Breast epithelium (tissue), 3 donors: ENCODE data around the gene HLA-DQB2.

Experiments used
- POLR2A ChIP-seq: fragments of 450-650 bp; IDR thresholded peaks from one replicate; pipeline ENCODE4 v1.6.1; 2016; ENCODE audit warnings: antibody characterized with exemption, mild to moderate bottlenecking, moderate library complexity
- TF ChIP-seq, protein P1 (sequence below), 3 donors: fragments of 450-650 bp; IDR thresholded peaks; one replicate each; pipeline ENCODE4 v1.5.1; 2016 to 2017; ENCODE audit warnings: antibody characterized with exemption in 3 of 3, mild to moderate bottlenecking in 3 of 3, moderate library complexity in 3 of 3

DNA sequence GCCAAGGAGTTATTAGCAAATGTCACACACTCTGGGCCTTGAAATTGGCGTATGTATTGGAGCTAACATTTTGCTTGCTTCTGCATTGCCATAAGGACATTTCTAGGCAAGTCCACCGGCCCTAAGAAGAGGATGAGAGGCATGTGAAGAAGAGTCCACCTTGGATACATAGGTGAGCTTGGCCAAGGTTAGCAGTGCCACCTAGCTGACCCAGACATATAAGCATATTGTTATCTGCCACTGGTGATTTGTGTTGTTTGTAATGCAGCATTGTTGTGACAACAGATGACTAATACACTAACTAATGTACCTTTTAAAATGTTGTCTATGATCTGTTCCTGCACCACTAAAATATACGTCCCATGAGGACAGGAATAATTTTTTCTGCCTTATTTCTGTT, 46.9 kb downstream of the HLA-DQB2 start:
- TF ChIP-seq, protein P1, sequence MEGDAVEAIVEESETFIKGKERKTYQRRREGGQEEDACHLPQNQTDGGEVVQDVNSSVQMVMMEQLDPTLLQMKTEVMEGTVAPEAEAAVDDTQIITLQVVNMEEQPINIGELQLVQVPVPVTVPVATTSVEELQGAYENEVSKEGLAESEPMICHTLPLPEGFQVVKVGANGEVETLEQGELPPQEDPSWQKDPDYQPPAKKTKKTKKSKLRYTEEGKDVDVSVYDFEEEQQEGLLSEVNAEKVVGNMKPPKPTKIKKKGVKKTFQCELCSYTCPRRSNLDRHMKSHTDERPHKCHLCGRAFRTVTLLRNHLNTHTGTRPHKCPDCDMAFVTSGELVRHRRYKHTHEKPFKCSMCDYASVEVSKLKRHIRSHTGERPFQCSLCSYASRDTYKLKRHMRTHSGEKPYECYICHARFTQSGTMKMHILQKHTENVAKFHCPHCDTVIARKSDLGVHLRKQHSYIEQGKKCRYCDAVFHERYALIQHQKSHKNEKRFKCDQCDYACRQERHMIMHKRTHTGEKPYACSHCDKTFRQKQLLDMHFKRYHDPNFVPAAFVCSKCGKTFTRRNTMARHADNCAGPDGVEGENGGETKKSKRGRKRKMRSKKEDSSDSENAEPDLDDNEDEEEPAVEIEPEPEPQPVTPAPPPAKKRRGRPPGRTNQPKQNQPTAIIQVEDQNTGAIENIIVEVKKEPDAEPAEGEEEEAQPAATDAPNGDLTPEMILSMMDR (IDR thresholded peaks at IDR 0.05) = no peak
- TF ChIP-seq POLR2A = no peak
